GM10847 (cell line): Measurements from ENCODE around the gene XRRA1.

Experiments
- POLR2A ChIP-seq: IDR thresholded peaks from 2 replicates; pipeline ENCODE4 v1.6.1; 2011; ENCODE audit not compliant: insufficient read length; ENCODE audit errors: extremely low read depth

The XRRA1 gene

DNA sequence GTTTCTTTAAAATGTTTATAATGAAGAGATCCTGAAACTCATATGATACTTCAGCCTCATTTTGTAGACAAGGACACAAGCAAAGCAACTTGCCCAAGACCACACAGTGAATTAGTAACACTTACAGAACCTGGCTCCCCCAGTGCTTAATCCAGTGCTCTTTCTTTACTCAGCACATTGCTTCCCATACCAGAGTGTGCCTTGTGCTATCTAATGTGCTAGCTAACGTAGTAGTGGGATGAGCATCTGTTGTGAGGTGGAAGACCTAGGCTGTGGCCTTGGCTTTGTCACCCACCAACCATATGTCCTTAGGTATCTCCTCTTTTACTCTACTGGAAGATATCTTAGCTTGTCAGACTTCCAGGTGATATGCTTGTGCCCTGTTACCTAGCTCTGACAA is 5.3 kb upstream of the XRRA1 start:
- no peak for TF ChIP-seq POLR2A

DNA sequence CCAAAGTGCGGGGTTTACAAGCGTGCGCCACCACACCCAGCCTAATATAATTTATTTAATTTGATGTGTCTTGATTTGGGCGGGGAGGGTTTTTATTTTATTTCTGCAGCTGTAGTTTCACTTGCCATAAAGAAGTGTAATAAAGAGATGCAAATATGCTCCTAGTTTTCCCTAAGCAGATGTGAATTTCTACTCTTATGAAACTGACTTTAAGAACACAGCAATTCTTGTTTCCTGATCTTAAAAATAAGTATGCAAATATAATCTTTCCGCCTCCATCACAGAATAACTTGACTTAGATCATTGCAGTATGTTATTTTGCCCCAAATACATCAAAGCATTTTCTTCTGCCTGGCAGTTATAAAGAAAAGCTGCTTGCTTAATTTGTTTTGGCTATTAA is 4.6 kb upstream of the XRRA1 start:
- TF ChIP-seq POLR2A: no peak

DNA sequence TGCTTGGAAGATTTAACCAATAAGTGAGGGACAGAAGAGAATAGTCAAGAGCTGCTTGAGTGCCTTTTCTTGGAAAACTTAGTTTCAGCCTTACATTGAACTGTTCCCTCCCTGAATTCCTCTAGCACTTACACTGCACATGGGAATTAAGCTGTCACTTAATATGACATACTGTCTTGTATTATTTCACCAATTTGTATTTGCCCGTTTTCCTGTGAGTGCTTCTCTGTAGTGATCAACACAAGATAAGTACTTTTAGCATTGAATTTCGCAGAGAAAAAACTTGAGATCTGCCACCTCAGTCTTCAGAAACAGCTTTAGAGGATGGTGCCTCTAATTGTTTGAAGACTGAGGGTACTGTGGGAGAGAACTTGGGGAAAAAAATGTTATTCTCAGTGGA is 3.9 kb upstream of the XRRA1 start:
- TF ChIP-seq POLR2A: no peak

DNA sequence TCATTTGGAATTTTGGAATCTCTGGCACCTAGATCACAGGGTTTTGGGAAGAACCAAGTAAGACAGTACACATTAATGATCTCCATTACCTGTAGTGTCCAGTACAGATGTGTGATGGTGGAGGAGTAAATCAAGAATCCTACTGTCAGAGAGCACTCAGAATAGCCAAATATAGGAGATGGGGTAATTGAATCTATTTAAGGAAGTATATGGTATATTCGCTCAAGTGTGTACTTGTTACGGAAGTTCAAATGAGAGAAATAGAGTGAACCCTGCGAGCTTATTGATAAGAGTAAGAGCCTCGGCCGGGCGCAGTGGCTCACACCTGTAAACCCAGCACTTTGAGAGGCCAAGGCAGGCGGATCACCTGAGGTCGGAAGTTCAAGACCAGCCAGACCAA is 2.3 kb upstream of the XRRA1 start:
- TF ChIP-seq POLR2A: no peak

DNA sequence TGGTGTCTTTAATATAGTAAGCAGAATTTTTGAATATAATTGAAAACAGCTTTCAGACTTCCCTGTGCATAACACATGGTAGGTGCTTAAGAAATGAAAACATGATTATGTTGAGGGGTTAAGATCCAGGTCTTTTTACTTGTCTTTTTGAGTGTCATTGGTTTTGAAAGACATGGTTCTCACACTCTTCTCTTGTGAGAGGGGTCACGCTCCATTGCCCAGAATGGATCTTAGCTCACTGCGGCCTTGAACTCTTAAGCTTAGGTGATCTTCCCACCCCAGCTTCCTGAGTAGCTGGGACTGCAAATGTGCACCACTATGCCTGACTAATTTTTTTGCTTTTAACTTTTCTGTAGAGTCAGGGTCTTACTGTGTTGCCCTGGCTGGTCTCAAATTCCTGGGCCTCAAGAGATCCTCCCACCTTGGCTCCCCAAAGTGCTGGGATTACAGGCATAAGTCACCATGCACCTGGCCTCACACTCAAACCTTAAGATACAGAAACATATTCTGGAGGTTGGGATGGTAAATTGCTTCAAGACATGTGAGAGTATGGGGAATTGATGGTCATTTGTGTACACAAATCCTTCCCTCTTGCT is 1.6 kb upstream of the XRRA1 start:
- no peak for TF ChIP-seq POLR2A

DNA sequence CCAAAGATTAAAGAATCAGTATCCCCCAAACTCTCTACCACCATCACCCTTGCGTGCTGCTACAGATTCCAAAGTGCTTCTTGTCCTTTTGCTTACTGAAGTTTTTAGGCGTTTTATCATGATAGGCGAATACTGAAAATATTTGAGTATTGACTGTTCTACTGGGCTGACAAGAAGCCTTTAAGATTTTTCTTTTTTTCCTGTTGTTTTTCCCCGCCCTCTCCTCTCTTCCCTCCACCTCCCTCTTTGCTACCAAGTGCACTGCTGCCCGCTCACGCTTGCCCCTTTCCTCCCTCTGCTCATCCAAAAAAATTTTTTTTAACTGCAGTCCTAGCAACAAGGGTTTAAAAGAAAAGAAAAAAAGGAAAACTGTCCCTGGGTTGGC is 854 bp upstream of the XRRA1 start:
- TF ChIP-seq POLR2A: no peak

DNA sequence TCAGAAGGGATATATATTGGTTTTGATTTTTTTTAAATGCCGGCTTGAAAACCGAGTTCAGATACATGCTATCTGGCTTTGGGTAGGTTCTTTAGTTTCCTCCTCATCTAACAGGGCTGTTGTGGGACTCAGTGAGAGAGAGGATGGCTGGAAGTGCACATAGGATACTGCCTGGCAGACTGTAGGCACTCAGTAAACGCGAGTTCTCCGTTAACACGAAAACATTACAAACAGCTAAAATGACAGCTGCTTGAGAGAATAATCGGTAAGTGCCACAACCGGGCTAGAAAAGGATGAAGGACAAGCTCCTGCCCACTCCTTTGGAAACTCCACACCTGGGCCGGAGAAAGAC is 369 bp downstream of the XRRA1 start:
- no peak for TF ChIP-seq POLR2A

DNA sequence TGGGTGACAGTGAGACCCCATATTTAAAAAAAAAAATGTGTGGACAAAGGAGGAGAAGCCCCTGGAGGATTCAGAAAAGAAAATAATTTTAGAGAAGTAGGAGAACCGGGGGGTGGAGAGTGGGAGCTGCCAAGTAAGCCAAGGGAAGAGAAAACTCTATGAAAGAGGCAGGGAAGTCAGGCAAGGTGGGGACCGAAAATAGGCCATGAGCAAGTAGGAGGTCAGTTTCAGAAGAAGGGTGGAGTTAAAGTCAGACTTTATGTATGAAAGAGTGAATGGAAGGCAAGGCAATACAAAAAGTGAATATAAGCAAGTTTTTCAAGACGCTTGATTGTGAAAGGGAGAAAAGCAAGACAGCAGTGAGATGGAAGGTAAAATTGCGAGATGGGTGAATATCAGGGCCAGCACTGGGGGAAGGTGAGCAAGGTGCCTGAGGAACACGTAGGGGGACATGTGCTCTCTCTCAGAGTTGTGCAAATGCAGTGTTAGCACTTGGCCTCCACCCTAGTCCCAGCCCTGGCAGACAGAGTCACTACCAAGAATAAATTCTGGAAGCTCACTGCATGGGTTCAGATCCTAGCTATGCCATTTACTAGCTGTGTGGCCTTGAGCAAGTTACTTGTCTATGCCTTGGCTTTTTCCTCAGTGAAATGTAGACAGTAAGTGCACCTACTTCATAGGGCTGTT is 6.7 kb downstream of the XRRA1 start:
- no peak for TF ChIP-seq POLR2A

DNA sequence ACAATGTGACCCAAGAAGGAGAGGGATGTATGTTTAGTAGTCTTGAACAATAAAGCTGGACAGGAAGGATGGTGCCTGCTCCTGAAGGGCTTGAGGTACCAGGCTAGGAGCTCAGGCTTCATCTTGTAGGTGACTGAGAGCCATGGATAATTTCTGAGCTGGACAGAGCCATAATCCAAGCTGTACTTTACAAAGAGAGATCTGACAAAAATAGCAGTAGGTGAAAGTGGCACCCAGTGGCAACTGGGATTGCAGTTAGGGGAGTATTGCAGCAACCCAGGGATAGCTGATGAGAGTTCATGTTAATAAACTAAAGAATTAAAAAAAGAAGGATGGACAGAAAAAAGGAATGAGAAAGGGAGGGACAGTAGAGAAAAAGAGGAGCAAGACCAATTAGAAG is 7.4 kb downstream of the XRRA1 start:
- TF ChIP-seq POLR2A: no peak

DNA sequence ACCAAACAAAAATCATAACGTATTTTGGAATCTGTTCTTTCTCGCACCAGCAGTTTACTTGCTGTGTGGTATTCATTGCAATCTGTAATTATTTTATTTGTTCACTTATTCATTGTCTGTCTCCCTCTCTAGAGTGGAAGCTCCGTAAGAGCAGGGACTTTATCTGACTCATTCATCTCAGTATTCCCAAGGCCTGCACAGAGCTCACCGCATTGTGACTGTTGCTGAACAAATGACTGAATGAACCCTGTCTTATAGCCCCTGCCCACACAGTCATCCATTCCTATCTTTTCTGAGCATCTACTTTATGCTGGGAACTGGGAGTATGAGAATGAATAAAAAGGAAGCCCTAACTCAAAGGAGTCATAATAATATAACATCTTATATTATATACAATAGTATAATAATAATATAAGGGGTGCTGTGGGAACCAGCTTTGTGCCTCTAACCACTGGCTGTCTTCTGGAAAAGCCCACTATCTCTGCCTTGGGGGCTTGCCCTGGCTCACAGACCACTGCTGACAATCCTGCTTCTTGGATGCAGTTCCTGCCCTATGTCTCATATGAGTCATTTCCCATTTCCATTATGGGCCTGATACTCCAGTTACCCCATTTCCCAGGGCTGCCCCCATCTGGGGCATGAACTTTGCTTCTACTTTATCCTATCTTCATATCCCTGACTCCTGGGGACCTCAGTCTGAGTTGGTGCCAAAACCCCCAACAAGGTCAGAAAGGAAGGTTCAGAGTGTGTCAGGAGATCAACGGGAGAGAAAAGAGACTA is 11.0 kb downstream of the XRRA1 start:
- TF ChIP-seq POLR2A: no peak

DNA sequence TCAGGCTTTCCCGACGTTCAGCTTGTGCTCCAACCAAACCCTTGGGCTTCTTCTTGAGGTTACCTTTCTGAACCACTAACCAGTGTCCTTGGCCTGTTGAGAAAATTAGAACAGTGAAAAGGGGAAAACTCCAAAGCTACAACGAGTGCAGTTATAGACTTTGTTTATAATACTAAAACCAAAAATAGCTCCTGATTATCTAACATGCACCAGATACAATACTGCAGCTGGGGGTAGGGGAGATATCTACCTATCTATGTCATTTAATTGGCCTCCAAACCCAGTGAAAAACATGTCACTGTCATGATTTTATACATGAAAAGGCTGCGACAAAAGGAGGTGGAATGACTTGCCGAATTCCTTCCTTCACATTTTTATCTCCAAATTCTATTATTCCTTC is 11.9 kb downstream of the XRRA1 start:
- no peak for TF ChIP-seq POLR2A

DNA sequence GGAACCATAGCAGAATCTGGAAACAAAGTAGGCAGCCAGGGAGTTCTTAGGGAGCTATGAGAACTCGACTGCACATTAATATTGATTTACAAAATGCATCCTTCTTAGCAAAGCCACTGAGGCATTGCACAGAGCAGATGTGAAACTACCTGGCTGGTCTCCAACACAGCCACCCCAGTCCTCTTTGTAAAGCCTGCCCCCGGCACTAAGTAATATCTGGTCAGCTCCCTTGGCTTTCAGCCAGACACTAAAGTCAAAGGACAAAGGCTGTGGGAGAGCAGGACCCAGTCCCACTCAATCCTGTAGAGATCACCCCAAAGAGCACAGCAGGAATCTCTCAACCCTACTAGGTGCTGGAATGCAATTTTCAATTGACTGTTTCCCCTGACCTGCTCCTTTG is 12.8 kb downstream of the XRRA1 start:
- no peak for TF ChIP-seq POLR2A

DNA sequence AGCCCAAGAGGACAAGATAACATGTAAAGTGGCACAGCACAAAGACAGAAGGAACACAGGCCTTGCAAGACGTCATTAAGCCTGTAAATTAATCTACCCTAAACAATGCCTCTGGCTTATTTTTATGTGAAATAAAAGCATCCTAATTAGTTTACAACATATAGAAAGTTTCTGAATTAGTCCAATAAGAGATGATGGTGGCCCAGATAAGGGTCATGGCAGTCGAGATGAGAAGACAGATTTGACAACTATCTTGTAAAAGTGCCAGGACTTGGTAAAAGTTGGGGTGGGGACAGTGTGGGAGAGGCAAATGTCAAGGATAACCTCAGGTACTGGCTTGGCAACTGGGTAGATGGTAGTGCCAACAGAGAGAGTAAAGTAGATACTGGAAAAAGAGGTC is 13.6 kb downstream of the XRRA1 start:
- TF ChIP-seq POLR2A: no peak

DNA sequence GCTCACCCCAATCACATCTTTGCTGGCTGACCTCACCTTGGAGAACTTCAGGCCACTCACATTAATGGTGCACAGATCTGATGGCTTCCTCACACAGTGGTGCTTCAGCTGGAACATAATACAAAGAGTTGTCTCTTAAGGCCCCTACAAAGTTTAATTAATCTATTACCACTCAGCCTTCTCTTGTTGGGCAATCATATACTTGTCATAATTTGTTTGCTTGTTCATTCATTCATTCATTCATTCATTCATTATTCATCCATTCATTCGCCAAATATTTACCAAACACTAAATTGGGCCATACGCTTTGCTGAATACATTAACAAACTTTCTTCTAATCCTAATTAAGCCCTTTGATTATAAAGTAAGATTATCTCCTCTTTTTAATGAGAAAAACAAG is 15.1 kb downstream of the XRRA1 start:
- TF ChIP-seq POLR2A: no peak

DNA sequence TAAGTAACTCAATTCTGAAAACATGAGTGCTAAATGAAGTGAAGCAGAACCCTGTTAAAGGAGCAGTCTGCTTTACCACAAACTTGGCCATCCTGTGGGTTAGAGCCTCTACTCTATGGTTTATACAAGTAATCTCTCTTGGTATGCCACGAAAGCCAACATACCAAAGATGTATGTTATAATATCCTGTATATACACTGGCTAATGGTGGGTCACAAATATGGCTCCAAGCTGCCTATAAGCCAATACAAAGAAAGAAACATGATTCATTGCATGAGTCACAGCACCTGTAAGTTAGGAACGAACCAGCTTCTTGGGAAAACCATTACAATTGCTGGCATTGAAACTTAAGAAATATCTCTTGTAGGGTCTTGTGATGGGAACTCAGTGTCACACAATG is 16.1 kb downstream of the XRRA1 start:
- no peak for TF ChIP-seq POLR2A

DNA sequence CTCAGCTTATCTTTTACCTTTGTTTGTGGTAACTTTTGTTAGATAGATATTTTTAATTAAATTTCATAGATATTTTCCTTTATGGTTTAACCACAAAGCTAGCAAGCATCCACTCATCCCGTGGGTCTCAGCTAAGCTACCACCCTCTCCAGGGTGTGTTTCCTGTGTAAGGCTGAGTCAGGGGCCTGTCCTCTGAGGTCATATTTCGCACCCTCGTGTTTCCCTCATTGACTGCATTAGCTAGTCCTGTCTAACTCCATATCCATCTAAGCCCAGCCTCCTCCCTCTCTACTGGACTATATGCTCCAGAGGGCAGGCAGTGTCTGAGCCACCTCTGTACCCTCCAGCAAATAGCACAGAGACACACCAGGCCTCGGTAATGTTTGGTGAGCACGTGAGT is 16.7 kb downstream of the XRRA1 start:
- no peak for TF ChIP-seq POLR2A
